ENCODE measurements around the gene LCTL. TPM values are rescaled to one million over a fixed set of nuclear protein-coding genes. Genes with fewer than 3 reads are reported as not detected.

LCTL gene
- polyA plus RNA-seq, 1 of the 3 experiments (the other 2 are of a cell fraction) = 1.9 TPM

GRCh38 chr15:66504563-66505429 lies 61.0 kb downstream of the LCTL start, which contains the start of the genes RPL4 and ZWILCH (continued):
- TF ChIP-seq, protein P1, sequence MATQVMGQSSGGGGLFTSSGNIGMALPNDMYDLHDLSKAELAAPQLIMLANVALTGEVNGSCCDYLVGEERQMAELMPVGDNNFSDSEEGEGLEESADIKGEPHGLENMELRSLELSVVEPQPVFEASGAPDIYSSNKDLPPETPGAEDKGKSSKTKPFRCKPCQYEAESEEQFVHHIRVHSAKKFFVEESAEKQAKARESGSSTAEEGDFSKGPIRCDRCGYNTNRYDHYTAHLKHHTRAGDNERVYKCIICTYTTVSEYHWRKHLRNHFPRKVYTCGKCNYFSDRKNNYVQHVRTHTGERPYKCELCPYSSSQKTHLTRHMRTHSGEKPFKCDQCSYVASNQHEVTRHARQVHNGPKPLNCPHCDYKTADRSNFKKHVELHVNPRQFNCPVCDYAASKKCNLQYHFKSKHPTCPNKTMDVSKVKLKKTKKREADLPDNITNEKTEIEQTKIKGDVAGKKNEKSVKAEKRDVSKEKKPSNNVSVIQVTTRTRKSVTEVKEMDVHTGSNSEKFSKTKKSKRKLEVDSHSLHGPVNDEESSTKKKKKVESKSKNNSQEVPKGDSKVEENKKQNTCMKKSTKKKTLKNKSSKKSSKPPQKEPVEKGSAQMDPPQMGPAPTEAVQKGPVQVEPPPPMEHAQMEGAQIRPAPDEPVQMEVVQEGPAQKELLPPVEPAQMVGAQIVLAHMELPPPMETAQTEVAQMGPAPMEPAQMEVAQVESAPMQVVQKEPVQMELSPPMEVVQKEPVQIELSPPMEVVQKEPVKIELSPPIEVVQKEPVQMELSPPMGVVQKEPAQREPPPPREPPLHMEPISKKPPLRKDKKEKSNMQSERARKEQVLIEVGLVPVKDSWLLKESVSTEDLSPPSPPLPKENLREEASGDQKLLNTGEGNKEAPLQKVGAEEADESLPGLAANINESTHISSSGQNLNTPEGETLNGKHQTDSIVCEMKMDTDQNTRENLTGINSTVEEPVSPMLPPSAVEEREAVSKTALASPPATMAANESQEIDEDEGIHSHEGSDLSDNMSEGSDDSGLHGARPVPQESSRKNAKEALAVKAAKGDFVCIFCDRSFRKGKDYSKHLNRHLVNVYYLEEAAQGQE (IDR thresholded peaks at IDR 0.05; ENCODE audit: low read depth, low read length) = peak; percentile 70; the same call in 1 of the 2 replicates
- TF ChIP-seq MEF2A (IDR thresholded peaks at IDR 0.05; ENCODE audit: borderline replicate concordance, low read depth) (no peak), USF1 (IDR thresholded peaks at IDR 0.05; ENCODE audit: borderline replicate concordance, low read depth) (no peak), RXRA (IDR thresholded peaks at IDR 0.05; ENCODE audit: borderline replicate concordance, low read depth) (no peak), ELF1 (IDR thresholded peaks at IDR 0.05) (peak; percentile 37), GATA2 (CRISPR knock-in tag; IDR thresholded peaks at IDR 0.05) (no peak), FOXJ3 (CRISPR knock-in tag; IDR thresholded peaks at IDR 0.05) (no peak), FOSL2 (IDR thresholded peaks at IDR 0.05; ENCODE audit: borderline replicate concordance, low read depth) (no peak), MXI1 (IDR thresholded peaks at IDR 0.05; ENCODE audit: low read depth, low read length) (peak; percentile 88), IRF3 (IDR thresholded peaks at IDR 0.05; ENCODE audit: low read depth, low read length) (no peak), SIN3A (IDR thresholded peaks at IDR 0.05; ENCODE audit: borderline replicate concordance, low read depth, low read length) (peak; percentile 96), EP300 (IDR thresholded peaks at IDR 0.05; ENCODE audit: borderline replicate concordance in 1 of 2, low read depth in 1 of 2, low read length in 1 of 2) (0 out of 4 replicates have a peak, but pooled peaks of 1 of the 2 experiments have one; percentile 2), GABPA (IDR thresholded peaks at IDR 0.05; ENCODE audit: low read depth) (peak; percentile 89), POLR2AphosphoS5 (IDR thresholded peaks at IDR 0.05; ENCODE audit: low read depth, low read length) (peak; percentile 99), TEAD4 (IDR thresholded peaks at IDR 0.05; ENCODE audit: borderline replicate concordance, insufficient read depth) (no peak), NFIC (IDR thresholded peaks at IDR 0.05; ENCODE audit: borderline replicate concordance) (no peak), USF2 (IDR thresholded peaks at IDR 0.05; ENCODE audit: borderline replicate concordance, low read depth, low read length) (no peak), RFX5 (IDR thresholded peaks at IDR 0.05; ENCODE audit: low read length) (no peak; the same call in 1 of the 2 replicates), YY1 (IDR thresholded peaks at IDR 0.05; ENCODE audit: low read depth) (peak; percentile 95), CTCF (IDR thresholded peaks at IDR 0.05) (no peak), JUND (IDR thresholded peaks at IDR 0.05) (no peak)
- TF ChIP-seq, protein P2, sequence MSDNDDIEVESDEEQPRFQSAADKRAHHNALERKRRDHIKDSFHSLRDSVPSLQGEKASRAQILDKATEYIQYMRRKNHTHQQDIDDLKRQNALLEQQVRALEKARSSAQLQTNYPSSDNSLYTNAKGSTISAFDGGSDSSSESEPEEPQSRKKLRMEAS (IDR thresholded peaks at IDR 0.05; ENCODE audit: low read depth) = peak; percentile 95
- TF ChIP-seq, protein P3, sequence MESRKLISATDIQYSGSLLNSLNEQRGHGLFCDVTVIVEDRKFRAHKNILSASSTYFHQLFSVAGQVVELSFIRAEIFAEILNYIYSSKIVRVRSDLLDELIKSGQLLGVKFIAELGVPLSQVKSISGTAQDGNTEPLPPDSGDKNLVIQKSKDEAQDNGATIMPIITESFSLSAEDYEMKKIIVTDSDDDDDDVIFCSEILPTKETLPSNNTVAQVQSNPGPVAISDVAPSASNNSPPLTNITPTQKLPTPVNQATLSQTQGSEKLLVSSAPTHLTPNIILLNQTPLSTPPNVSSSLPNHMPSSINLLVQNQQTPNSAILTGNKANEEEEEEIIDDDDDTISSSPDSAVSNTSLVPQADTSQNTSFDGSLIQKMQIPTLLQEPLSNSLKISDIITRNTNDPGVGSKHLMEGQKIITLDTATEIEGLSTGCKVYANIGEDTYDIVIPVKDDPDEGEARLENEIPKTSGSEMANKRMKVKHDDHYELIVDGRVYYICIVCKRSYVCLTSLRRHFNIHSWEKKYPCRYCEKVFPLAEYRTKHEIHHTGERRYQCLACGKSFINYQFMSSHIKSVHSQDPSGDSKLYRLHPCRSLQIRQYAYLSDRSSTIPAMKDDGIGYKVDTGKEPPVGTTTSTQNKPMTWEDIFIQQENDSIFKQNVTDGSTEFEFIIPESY (IDR thresholded peaks at IDR 0.05; ENCODE audit: borderline replicate concordance, low read depth) = peak; percentile 96
